ENCODE results near the gene PHYKPL.
A peak's percentile ranks its signal among the peaks of the same experiment; 100 is the strongest.

PHYKPL gene

DNA sequence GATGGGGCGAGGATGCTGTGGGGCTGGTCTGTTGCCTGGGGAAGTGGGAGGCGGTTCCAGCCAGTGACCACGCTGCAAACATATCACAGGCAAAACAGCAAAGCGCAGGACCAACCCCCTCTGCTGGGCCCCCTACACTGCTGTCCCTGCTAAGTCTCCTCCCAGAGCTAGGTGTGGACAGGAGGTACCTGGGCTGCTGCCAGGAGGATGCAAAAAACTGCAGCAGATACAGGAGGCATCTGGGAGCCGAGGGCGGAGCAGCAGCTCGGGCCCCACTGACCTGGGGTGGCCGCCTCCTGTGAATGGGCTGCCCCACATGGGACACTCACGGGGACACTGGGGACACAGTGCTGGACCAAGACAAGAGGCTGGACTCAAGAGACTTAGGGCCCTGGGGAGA is 48.0 kb upstream of the PHYKPL start:
- no peak overlapping the region for H3K27ac ChIP-seq (ENCODE audit: low read depth, low read length, poor library complexity, severe bottlenecking)
- H3K4me3 ChIP-seq (ENCODE audit: low read depth, low read length, poor library complexity, severe bottlenecking), result no peak overlapping the region
- H3K79me2 ChIP-seq (ENCODE audit: insufficient read depth, low read length), result no peaks in the 10 kb centered on the region
- 0 out of 2 replicates have a peak, but pooled peaks cover 5% of the 10 kb centered on the region for H3K9me3 ChIP-seq (ENCODE audit: low read length)
- H3K27me3 ChIP-seq (ENCODE audit: insufficient read depth, low read length), result peaks cover 13% of the 10 kb centered on the region
- no peaks in the 10 kb centered on the region for H3K9me2 ChIP-seq (ENCODE audit: low read depth, low read length)
- no peaks in the 10 kb centered on the region for H3F3A ChIP-seq (ENCODE audit: insufficient read depth, low read length)
- no peaks in the 10 kb centered on the region for H4K20me1 ChIP-seq (ENCODE audit: insufficient read depth, low read length)
- H2AFZ ChIP-seq (ENCODE audit: low read length), result no peak overlapping the region
- H3K36me3 ChIP-seq (ENCODE audit: insufficient read depth, low read length), result no peaks in the 10 kb centered on the region; the same call in 1 of the 2 replicates
- no peak for TF ChIP-seq EZH2 (IDR thresholded peaks at IDR 0.05; ENCODE audit: borderline replicate concordance, low read length)
- TF ChIP-seq CTCF (IDR thresholded peaks at IDR 0.05; ENCODE audit: low read length), result no peak
- no peak overlapping the region for H3K9ac ChIP-seq (ENCODE audit: low read length)
- no peaks in the 10 kb centered on the region for H3K4me1 ChIP-seq (ENCODE audit: insufficient read depth, low read length, severe bottlenecking)
- H3K4me2 ChIP-seq (ENCODE audit: low read length), result no peak overlapping the region

DNA sequence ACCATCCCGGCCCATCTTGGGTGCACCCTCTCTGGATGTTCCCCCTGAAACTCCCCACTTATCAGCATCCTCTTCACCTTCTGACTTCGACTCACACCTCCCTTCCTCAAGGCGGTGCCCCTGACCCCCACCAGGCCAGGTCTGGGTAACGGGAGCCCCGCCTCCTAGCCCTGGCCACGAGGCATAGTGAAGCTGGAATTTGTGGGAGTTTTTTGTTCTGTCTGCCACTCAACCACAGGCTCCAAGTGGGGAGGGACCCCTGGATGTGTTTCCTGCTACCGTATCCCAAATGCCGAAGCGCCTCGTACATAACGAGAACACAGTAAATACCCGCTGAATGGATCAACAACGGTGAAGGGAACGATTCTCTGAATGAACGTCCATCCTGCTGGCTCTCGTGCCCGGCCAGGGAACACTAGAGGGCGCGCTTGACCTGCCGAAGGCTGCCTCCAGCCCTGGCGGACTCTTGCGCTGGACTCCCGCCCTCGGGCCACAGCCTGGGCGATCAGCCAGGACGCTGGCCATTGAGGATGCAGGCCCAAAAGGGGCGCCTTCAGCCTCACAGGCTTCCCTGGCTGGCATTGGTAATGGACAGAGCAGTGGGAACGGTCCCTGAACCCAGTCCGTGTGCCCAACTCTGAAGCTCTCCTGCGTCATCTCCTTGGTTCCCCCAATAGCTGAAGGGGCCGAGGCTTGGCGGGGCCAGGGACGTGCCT is 47.3 kb upstream of the PHYKPL start:
- peaks cover 14% of the 10 kb centered on the region for H3K27me3 ChIP-seq (ENCODE audit: insufficient read depth, low read length)
- H3K4me3 ChIP-seq (ENCODE audit: low read depth, low read length, poor library complexity, severe bottlenecking), result no peak overlapping the region
- no peaks in the 10 kb centered on the region for H4K20me1 ChIP-seq (ENCODE audit: insufficient read depth, low read length)
- H3F3A ChIP-seq (ENCODE audit: insufficient read depth, low read length), result no peaks in the 10 kb centered on the region
- no peaks in the 10 kb centered on the region for H3K4me1 ChIP-seq (ENCODE audit: insufficient read depth, low read length, severe bottlenecking)
- no peaks in the 10 kb centered on the region for H3K9me2 ChIP-seq (ENCODE audit: low read depth, low read length)
- peak; percentile 92 for TF ChIP-seq CTCF (IDR thresholded peaks at IDR 0.05; ENCODE audit: low read length)
- TF ChIP-seq EZH2 (IDR thresholded peaks at IDR 0.05; ENCODE audit: borderline replicate concordance, low read length), result no peak
- no peak overlapping the region for H3K9ac ChIP-seq (ENCODE audit: low read length)
- no peak overlapping the region for H2AFZ ChIP-seq (ENCODE audit: low read length)
- no peaks in the 10 kb centered on the region; the same call in 1 of the 2 replicates for H3K36me3 ChIP-seq (ENCODE audit: insufficient read depth, low read length)
- H3K79me2 ChIP-seq (ENCODE audit: insufficient read depth, low read length), result no peaks in the 10 kb centered on the region
- no peak overlapping the region for H3K27ac ChIP-seq (ENCODE audit: low read depth, low read length, poor library complexity, severe bottlenecking)
- H3K9me3 ChIP-seq (ENCODE audit: low read length), result 0 out of 2 replicates have a peak, but pooled peaks cover 5% of the 10 kb centered on the region
- H3K4me2 ChIP-seq (ENCODE audit: low read length), result no peak overlapping the region

DNA sequence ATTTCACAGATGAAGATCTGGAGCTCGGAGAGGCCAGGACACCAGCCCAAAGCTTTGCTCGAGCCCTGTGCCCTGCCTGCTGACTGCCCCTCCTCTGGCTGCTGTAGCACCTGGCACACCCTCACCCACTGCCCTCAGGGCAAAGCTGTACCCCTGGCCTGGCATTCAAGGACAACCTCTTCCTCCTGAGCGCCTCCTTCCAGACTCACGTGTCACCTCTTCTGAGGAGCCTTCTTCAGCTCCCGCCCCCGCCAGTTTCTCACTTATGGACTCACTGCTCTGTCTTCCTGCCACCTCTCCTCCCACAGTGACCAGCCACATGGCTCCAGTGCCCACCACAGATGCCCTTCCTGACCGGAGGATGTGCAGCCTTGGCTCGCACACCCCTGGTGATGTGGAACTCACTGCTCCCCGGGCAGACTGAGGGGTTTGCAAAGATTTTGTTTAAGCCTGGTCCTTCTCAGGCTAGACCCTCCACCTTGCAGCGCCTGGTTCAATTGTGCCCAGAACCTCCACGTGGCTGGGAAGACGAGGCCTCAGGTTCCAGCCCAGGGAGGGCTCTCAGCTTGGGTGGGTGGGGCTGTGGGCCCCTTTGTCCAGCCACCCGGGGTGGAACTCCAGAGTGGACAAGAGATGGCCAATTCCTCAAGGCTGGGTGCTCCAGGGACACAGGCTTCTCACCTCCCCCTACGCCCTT is 46.6 kb upstream of the PHYKPL start:
- Histone ChIP-seq H3K9ac (ENCODE audit: low read length) (no peak overlapping the region), H3K36me3 (ENCODE audit: insufficient read depth, low read length) (no peaks in the 10 kb centered on the region; the same call in 1 of the 2 replicates), H3K27ac (ENCODE audit: low read depth, low read length, poor library complexity, severe bottlenecking) (no peak overlapping the region), H3K4me1 (ENCODE audit: insufficient read depth, low read length, severe bottlenecking) (no peaks in the 10 kb centered on the region), H3K27me3 (ENCODE audit: insufficient read depth, low read length) (peaks cover 14% of the 10 kb centered on the region), H3K9me2 (ENCODE audit: low read depth, low read length) (no peaks in the 10 kb centered on the region), H3F3A (ENCODE audit: insufficient read depth, low read length) (no peaks in the 10 kb centered on the region), H3K9me3 (ENCODE audit: low read length) (0 out of 2 replicates have a peak, but pooled peaks cover 5% of the 10 kb centered on the region), H2AFZ (ENCODE audit: low read length) (no peak overlapping the region), H3K4me2 (ENCODE audit: low read length) (no peak overlapping the region), H3K4me3 (ENCODE audit: low read depth, low read length, poor library complexity, severe bottlenecking) (no peak overlapping the region), H3K79me2 (ENCODE audit: insufficient read depth, low read length) (no peaks in the 10 kb centered on the region), H4K20me1 (ENCODE audit: insufficient read depth, low read length) (no peaks in the 10 kb centered on the region)
- TF ChIP-seq EZH2 (IDR thresholded peaks at IDR 0.05; ENCODE audit: borderline replicate concordance, low read length) (no peak), CTCF (IDR thresholded peaks at IDR 0.05; ENCODE audit: low read length) (no peak)
